SJSA1 (cell line): Measurements from ENCODE around the gene LDHD. TPM values are rescaled to one million over a fixed set of nuclear protein-coding genes. Genes with fewer than 3 reads are reported as not detected.

Experiments
- DNase-seq, 2 experiments: peaks; one replicate each; pipeline ENCODE4 v3.0.0-alpha.2; 2015 to 2020; ENCODE audit warnings: low spot score in 2 of 2, low read depth in 1 of 2
- H3K27ac ChIP-seq: fragments of 250-450 bp; sonication (Bioruptor Pico); 2 replicates; pipeline ENCODE4 v1.5.1; 2020; ENCODE audit warnings: mild to moderate bottlenecking, moderate library complexity
- H3K27me3 ChIP-seq: fragments of 250-450 bp; sonication (Bioruptor Pico); replicated peaks from 2 replicates; pipeline ENCODE4 v1.5.1; 2020; ENCODE audit warnings: mild to moderate bottlenecking, moderate library complexity
- H3K36me3 ChIP-seq: fragments of 250-450 bp; sonication (Bioruptor Pico); 2 replicates; pipeline ENCODE4 v1.5.1; 2020; ENCODE audit warnings: mild to moderate bottlenecking
- H3K4me1 ChIP-seq: fragments of 250-450 bp; sonication (Bioruptor Pico); replicated peaks from 2 replicates; pipeline ENCODE4 v1.6.1; 2021; ENCODE audit warnings: mild to moderate bottlenecking
- H3K4me3 ChIP-seq: fragments of 250-450 bp; sonication (Bioruptor Pico); 2 replicates; pipeline ENCODE4 v1.5.1; 2020; ENCODE audit warnings: mild to moderate bottlenecking
- H3K9me3 ChIP-seq: fragments of 250-450 bp; sonication (Bioruptor Pico); replicated peaks from 2 replicates; pipeline ENCODE4 v1.5.1; 2020; ENCODE audit warnings: mild to moderate bottlenecking
- total RNA-seq: library from RNA; depleted of rRNA; stranded (reverse); fragments of >200 nt; shearing (Covaris generic); gene quantifications from 2 replicates; pipeline ENCODE4 v1.2.3, GENCODE V29; 2014

Gene LDHD
- total RNA-seq, 1 experiment from 2014 or later, result 0.24 TPM

DNA sequence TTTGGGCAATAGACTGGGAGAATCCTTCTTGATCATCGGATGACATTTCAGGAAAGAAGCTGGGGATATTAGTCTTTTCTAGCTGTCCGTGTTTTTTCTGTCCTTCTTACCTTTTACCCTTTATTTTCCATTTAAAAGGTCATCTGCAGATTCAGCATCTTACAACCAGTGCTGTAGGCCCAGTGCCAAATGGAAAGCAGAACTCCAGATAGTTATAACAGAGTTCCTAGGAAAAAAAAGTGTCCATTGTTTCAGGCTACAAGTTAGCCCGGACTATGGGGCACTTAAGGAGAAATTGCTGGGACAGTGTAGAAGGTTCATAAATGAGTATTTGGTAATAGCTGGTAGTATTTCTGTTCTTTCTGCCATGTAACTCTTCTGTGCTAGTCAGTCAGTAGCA lies 28.4 kb downstream of the LDHD start:
- no peaks in the 10 kb centered on the region for H3K27me3 ChIP-seq
- no peaks in the 10 kb centered on the region for H3K4me1 ChIP-seq
- no peak overlapping the region for H3K27ac ChIP-seq
- H3K36me3 ChIP-seq, result 0 out of 2 replicates have a peak, but pooled peaks cover 4% of the 10 kb centered on the region
- no peaks in the 10 kb centered on the region; the same call in 1 of the 2 replicates for H3K9me3 ChIP-seq
- H3K4me3 ChIP-seq, result no peak overlapping the region
- DNase-seq, result no peak

DNA sequence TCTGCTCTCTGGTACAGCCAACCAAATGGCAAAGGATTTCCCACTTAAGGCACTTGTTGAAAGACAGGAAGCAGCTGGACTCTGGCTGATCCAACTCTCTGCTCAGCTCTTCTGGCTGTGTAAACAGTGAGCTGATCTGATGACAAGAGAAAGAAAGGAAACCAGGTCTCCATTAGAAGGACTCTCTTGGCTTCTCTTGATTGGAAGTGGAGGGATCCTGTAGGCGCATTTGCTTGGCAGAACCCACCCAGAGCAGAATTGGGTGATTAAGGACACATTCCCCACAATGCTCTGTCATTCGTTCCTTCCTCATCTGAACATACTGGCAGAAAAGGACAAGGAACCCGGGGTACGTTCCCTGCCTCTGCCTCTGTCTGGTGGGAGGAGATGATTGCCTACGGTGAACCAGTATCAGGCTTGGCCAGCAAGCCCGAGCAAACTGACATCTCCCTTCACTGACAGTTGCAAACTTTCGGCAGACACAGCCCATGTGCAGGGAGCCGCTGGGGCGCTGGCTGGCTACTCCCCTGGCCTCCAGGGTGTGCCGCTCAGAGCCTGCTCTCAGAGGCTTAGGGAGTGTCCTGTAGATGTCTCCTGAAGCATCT lies 29.1 kb downstream of the LDHD start:
- Histone ChIP-seq H3K27ac (no peak overlapping the region), H3K4me3 (no peak overlapping the region), H3K9me3 (no peaks in the 10 kb centered on the region; the same call in 1 of the 2 replicates), H3K27me3 (no peaks in the 10 kb centered on the region), H3K4me1 (no peaks in the 10 kb centered on the region), H3K36me3 (0 out of 2 replicates have a peak, but pooled peaks cover 6% of the 10 kb centered on the region)
- DNase-seq, result no peak

DNA sequence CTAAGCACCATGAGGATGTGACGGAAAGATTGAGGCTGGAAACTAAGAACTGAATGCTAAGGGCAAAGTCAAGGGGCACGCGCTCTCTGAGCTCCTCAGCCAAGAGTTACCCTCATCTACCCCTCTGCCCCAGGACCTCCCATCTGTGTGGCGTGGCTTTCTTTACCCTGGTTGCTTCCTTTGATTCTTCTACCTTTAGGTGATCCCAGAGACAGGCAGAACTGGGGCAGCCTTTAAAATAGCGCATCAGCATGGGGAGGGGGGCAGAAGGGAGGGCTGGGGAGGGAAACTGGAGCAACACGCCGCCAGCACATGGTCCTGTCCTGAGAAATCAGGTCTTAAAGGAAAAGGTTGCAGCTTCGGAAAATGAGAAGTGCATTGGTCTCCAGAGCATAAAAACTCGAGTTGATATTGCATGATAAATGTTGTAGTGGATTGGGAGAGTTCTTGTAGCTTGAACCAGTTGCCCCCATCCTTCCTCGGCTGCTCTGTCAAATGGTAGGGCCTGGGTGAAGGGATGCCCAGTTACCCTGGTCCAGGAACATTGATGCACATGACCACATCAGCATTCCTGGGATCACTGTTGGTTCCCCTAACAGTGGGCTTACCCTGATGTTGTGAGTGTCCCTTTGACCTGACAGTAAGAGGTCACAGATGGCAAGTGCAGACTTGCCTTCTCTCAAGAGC lies 29.7 kb downstream of the LDHD start:
- no peak for DNase-seq
- H3K27me3 ChIP-seq, result no peaks in the 10 kb centered on the region
- no peaks in the 10 kb centered on the region for H3K4me1 ChIP-seq
- H3K9me3 ChIP-seq, result no peaks in the 10 kb centered on the region; the same call in 1 of the 2 replicates
- no peak overlapping the region for H3K4me3 ChIP-seq
- 0 out of 2 replicates have a peak, but pooled peaks cover 6% of the 10 kb centered on the region for H3K36me3 ChIP-seq
- no peak overlapping the region for H3K27ac ChIP-seq

GRCh38 chr16:75086281-75086680 lies 30.3 kb downstream of the LDHD start:
- 0 out of 2 replicates have a peak, but pooled peaks cover 6% of the 10 kb centered on the region for H3K36me3 ChIP-seq
- no peaks in the 10 kb centered on the region for H3K4me1 ChIP-seq
- H3K4me3 ChIP-seq, result no peak overlapping the region
- no peaks in the 10 kb centered on the region for H3K27me3 ChIP-seq
- H3K9me3 ChIP-seq, result no peaks in the 10 kb centered on the region; the same call in 1 of the 2 replicates
- DNase-seq, result no peak
- no peak overlapping the region for H3K27ac ChIP-seq

GRCh38 chr16:75085556-75085955 lies 31.0 kb downstream of the LDHD start:
- no peak for DNase-seq
- H3K27me3 ChIP-seq, result no peaks in the 10 kb centered on the region
- no peaks in the 10 kb centered on the region for H3K4me1 ChIP-seq
- H3K9me3 ChIP-seq, result no peaks in the 10 kb centered on the region; the same call in 1 of the 2 replicates
- no peak overlapping the region for H3K4me3 ChIP-seq
- no peak overlapping the region for H3K27ac ChIP-seq
- 0 out of 2 replicates have a peak, but pooled peaks cover 6% of the 10 kb centered on the region for H3K36me3 ChIP-seq

DNA sequence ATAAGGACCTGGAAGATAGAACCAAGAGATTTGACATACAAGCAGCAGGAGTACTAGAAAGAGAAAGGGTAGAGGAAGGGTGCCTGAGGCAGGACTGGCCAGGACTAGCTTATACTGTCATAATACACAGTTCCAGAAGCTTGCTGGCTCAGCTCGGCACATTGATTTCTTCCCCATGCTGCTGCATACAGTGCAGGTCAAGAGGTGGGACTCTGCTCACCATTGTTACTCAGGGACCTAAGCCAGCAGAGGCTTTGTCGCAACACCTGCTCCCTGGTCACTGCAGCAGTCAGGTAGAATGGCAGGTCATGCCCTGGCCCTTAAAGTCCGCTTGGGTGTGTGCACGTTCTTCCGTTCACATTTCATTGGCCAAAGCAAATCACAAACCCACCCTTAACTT lies 32.8 kb downstream of the LDHD start:
- H3K4me3 ChIP-seq, result no peak overlapping the region
- DNase-seq, result no peak
- no peak overlapping the region for H3K27ac ChIP-seq
- 0 out of 2 replicates have a peak, but pooled peaks cover 6% of the 10 kb centered on the region for H3K36me3 ChIP-seq
- no peaks in the 10 kb centered on the region for H3K27me3 ChIP-seq
- H3K4me1 ChIP-seq, result no peaks in the 10 kb centered on the region
- H3K9me3 ChIP-seq, result no peaks in the 10 kb centered on the region; the same call in 1 of the 2 replicates

- no peak for DNase-seq
- Histone ChIP-seq H3K27me3 (no peaks in the 10 kb centered on the region), H3K36me3 (0 out of 2 replicates have a peak, but pooled peaks cover 6% of the 10 kb centered on the region), H3K9me3 (no peaks in the 10 kb centered on the region; the same call in 1 of the 2 replicates), H3K4me3 (no peak overlapping the region), H3K4me1 (no peaks in the 10 kb centered on the region), H3K27ac (no peak overlapping the region)
Measured at GRCh38 chr16:75081179-75081859, 35.3 kb downstream of the LDHD start.

GRCh38 chr16:75080205-75081029 lies 36.2 kb downstream of the LDHD start:
- DNase-seq, result no peak
- Histone ChIP-seq H3K4me1 (no peaks in the 10 kb centered on the region), H3K4me3 (no peak overlapping the region), H3K36me3 (0 out of 2 replicates have a peak, but pooled peaks cover 6% of the 10 kb centered on the region), H3K27ac (no peak overlapping the region), H3K27me3 (no peaks in the 10 kb centered on the region), H3K9me3 (no peaks in the 10 kb centered on the region; the same call in 1 of the 2 replicates)

- H3K36me3 ChIP-seq, result 0 out of 2 replicates have a peak, but pooled peaks cover 5% of the 10 kb centered on the region
- no peak for DNase-seq
- H3K4me3 ChIP-seq, result no peak overlapping the region
- no peak overlapping the region for H3K27ac ChIP-seq
- H3K4me1 ChIP-seq, result no peaks in the 10 kb centered on the region
- no peaks in the 10 kb centered on the region for H3K27me3 ChIP-seq
- H3K9me3 ChIP-seq, result no peaks in the 10 kb centered on the region
Measured at GRCh38 chr16:75079346-75079926, 37.1 kb downstream of the LDHD start.

GRCh38 chr16:75078886-75079285 lies 37.7 kb downstream of the LDHD start:
- no peaks in the 10 kb centered on the region for H3K27me3 ChIP-seq
- H3K36me3 ChIP-seq, result 0 out of 2 replicates have a peak, but pooled peaks cover 2% of the 10 kb centered on the region
- H3K27ac ChIP-seq, result no peak overlapping the region
- H3K4me1 ChIP-seq, result no peaks in the 10 kb centered on the region
- no peak for DNase-seq
- no peaks in the 10 kb centered on the region for H3K9me3 ChIP-seq
- no peak overlapping the region for H3K4me3 ChIP-seq

- Histone ChIP-seq H3K27ac (no peak overlapping the region), H3K27me3 (no peaks in the 10 kb centered on the region), H3K4me1 (no peaks in the 10 kb centered on the region), H3K4me3 (no peak overlapping the region), H3K36me3 (no peaks in the 10 kb centered on the region), H3K9me3 (no peaks in the 10 kb centered on the region)
- DNase-seq, result no peak
Measured at GRCh38 chr16:75075688-75076268, 40.8 kb downstream of the LDHD start.

- Histone ChIP-seq H3K36me3 (no peaks in the 10 kb centered on the region), H3K4me1 (peaks cover 3% of the 10 kb centered on the region; the same call in 1 of the 2 replicates), H3K4me3 (no peak overlapping the region), H3K27ac (no peak overlapping the region), H3K9me3 (no peaks in the 10 kb centered on the region), H3K27me3 (no peaks in the 10 kb centered on the region)
- no peak for DNase-seq
Measured at GRCh38 chr16:75074920-75075687, 41.5 kb downstream of the LDHD start.
